H9 (cell line): ENCODE data around the gene ZFP64. TPM values are rescaled to one million over a fixed set of nuclear protein-coding genes. Genes with fewer than 3 reads are reported as not detected.
A peak's percentile ranks its signal among the peaks of the same experiment; 100 is the strongest.

Experiments used
- DNase-seq: peaks from one replicate; pipeline ENCODE4 v3.0.0-alpha.2; 2017
- H2AFZ ChIP-seq: one replicate; pipeline ENCODE4 v1.6.1; 2013; ENCODE audit warnings: mild to moderate bottlenecking, low read length, control low read depth, moderate library complexity
- H2AK5ac ChIP-seq: 2 replicates; pipeline ENCODE4 v1.6.1; 2013; ENCODE audit warnings: low read length, control low read depth, mixed read lengths; ENCODE audit not compliant: insufficient read length
- H2BK120ac ChIP-seq: one replicate; pipeline ENCODE4 v1.6.1; 2013; ENCODE audit warnings: low read depth, mild to moderate bottlenecking, low read length, control low read depth, inconsistent platforms; ENCODE audit not compliant: poor library complexity, severe bottlenecking
- H2BK12ac ChIP-seq: 2 replicates; pipeline ENCODE4 v1.6.1; 2013; ENCODE audit warnings: low read length, control low read depth, mixed read lengths, low read depth; ENCODE audit not compliant: insufficient read length
- H2BK15ac ChIP-seq: 2 replicates; pipeline ENCODE4 v1.6.1; 2013; ENCODE audit warnings: low read depth, low read length, control low read depth
- H2BK20ac ChIP-seq: one replicate; pipeline ENCODE4 v1.6.1; 2013; ENCODE audit warnings: low read depth, mild to moderate bottlenecking, low read length, control low read depth, inconsistent platforms; ENCODE audit not compliant: poor library complexity, severe bottlenecking
- H2BK5ac ChIP-seq: 2 replicates; pipeline ENCODE4 v1.6.1; 2013; ENCODE audit warnings: low read length, control low read depth, mixed read lengths; ENCODE audit not compliant: insufficient read length
- H3K14ac ChIP-seq: 2 replicates; pipeline ENCODE4 v1.6.1; 2013; ENCODE audit warnings: low read length, control low read depth; ENCODE audit not compliant: insufficient read depth
- H3K18ac ChIP-seq: 2 replicates; pipeline ENCODE4 v1.6.1; 2013; ENCODE audit warnings: low read depth, mild to moderate bottlenecking, mixed read lengths, low read length, control low read depth; ENCODE audit not compliant: insufficient read length
- H3K23ac ChIP-seq: 2 replicates; pipeline ENCODE4 v1.6.1; 2013; ENCODE audit warnings: low read length, control low read depth, mixed read lengths, low read depth; ENCODE audit not compliant: insufficient read length
- H3K23me2 ChIP-seq: 2 replicates; pipeline ENCODE4 v1.6.1; 2013; ENCODE audit warnings: low read depth, mild to moderate bottlenecking, mixed read lengths, low read length, control low read depth; ENCODE audit not compliant: insufficient read length, poor library complexity, severe bottlenecking
- H3K27ac ChIP-seq: 2 replicates; pipeline ENCODE4 v1.5.1; 2013; ENCODE audit warnings: low read length, control low read depth, mixed read lengths, low read depth; ENCODE audit not compliant: insufficient read length
- H3K27me3 ChIP-seq: 2 replicates; pipeline ENCODE4 v1.6.1; 2013; ENCODE audit warnings: low read length, control low read depth, inconsistent platforms; ENCODE audit not compliant: insufficient read depth
- H3K4ac ChIP-seq: 2 replicates; pipeline ENCODE4 v1.6.1; 2013; ENCODE audit warnings: low read depth, mild to moderate bottlenecking, control low read depth, inconsistent platforms, low read length, moderate library complexity
- H3K4me1 ChIP-seq: 2 replicates; pipeline ENCODE4 v1.6.1; 2013; ENCODE audit warnings: low read length, control low read depth, inconsistent platforms; ENCODE audit not compliant: insufficient read depth
- H3K4me2 ChIP-seq: 2 replicates; pipeline ENCODE4 v1.6.1; 2013; ENCODE audit warnings: low read length, control low read depth, mixed read lengths; ENCODE audit not compliant: insufficient read length, insufficient read depth
- H3K56ac ChIP-seq: 2 replicates; pipeline ENCODE4 v1.6.1; 2013; ENCODE audit warnings: low read depth, mild to moderate bottlenecking, mixed read lengths, low read length, control low read depth; ENCODE audit not compliant: insufficient read length
- H3K79me1 ChIP-seq: 2 replicates; pipeline ENCODE4 v1.6.1; 2013; ENCODE audit warnings: low read depth, mild to moderate bottlenecking, moderate library complexity, low read length, control low read depth, inconsistent platforms; ENCODE audit not compliant: insufficient read depth, poor library complexity, severe bottlenecking
- H3K79me2 ChIP-seq: 2 replicates; pipeline ENCODE4 v1.6.1; 2013; ENCODE audit warnings: low read length, control low read depth, inconsistent platforms; ENCODE audit not compliant: insufficient read depth
- H3K9ac ChIP-seq: 2 replicates; pipeline ENCODE4 v1.6.1; 2013; ENCODE audit warnings: low read length, control low read depth, mixed read lengths; ENCODE audit not compliant: insufficient read length; ENCODE audit errors: extremely low read depth
- H3K9me3 ChIP-seq: one replicate; pipeline ENCODE4 v1.6.1; 2013; ENCODE audit warnings: low read depth, low read length, inconsistent platforms; ENCODE audit not compliant: control insufficient read depth
- H3T11ph ChIP-seq: one replicate; pipeline ENCODE4 v1.6.1; 2013; ENCODE audit warnings: mild to moderate bottlenecking, low read length, control low read depth, inconsistent platforms
- H4K20me1 ChIP-seq: one replicate; pipeline ENCODE4 v1.6.1; 2013; ENCODE audit not compliant: control insufficient read depth, insufficient read length, insufficient read depth
- H4K5ac ChIP-seq: 2 replicates; pipeline ENCODE4 v1.6.1; 2013; ENCODE audit warnings: low read depth, mild to moderate bottlenecking, mixed read lengths, low read length, control low read depth; ENCODE audit not compliant: insufficient read length
- H4K8ac ChIP-seq: replicated peaks from 2 replicates; pipeline ENCODE4 v1.6.1; 2013; ENCODE audit warnings: low read length, control low read depth, mixed read lengths, low read depth; ENCODE audit not compliant: insufficient read length
- H4K91ac ChIP-seq: 2 replicates; pipeline ENCODE4 v1.6.1; 2013; ENCODE audit warnings: low read depth, mild to moderate bottlenecking, moderate library complexity, mixed read lengths, low read length, control low read depth; ENCODE audit not compliant: insufficient read length
- H3K27ac Mint-ChIP-seq, 3 experiments: 2 replicates in 2 of 3; 3 replicates in 1 of 3; pipeline ENCODE4 v1.8.0; 2020 to 2021; ENCODE audit warnings: mixed read lengths in 3 of 3, mild to moderate bottlenecking in 1 of 3, moderate library complexity in 1 of 3
- H3K27me3 Mint-ChIP-seq: 2 replicates; pipeline ENCODE4 v1.8.0; 2021; ENCODE audit warnings: low read depth, mild to moderate bottlenecking, moderate library complexity, mixed read lengths
- H3K36me3 Mint-ChIP-seq, 3 experiments: 2 replicates in 2 of 3; 3 replicates in 1 of 3; pipeline ENCODE4 v1.8.0; 2020 to 2021; ENCODE audit warnings: low read depth in 3 of 3, mixed read lengths in 3 of 3; ENCODE audit not compliant: insufficient read depth in 1 of 3
- H3K4me1 Mint-ChIP-seq, 2 experiments: 2 replicates each; pipeline ENCODE4 v1.8.0; 2020; ENCODE audit warnings: mixed read lengths in 2 of 2
- H3K4me3 Mint-ChIP-seq, 2 experiments: 2 replicates in 1 of 2; 3 replicates in 1 of 2; pipeline ENCODE4 v1.8.0; 2020 to 2021; ENCODE audit warnings: mild to moderate bottlenecking in 2 of 2, mixed read lengths in 2 of 2, moderate library complexity in 1 of 2
- H3K9me3 Mint-ChIP-seq, 2 experiments: 2 replicates in 1 of 2; 3 replicates in 1 of 2; pipeline ENCODE4 v1.8.0; 2020; ENCODE audit warnings: mild to moderate bottlenecking in 2 of 2, mixed read lengths in 2 of 2, moderate library complexity in 1 of 2
- WGBS: extraction: QIAGEN DNeasy Blood & Tissue Kit; methylation state at CpG from one replicate; pipeline ENCODE4 v1.1.7; 2013; ENCODE audit warnings: missing lambda C conversion rate, low lambda C conversion rate, mixed read lengths; ENCODE audit not compliant: insufficient read length; ENCODE audit errors: extremely low coverage; 5-methylcytosine and 5-hydroxymethylcytosine counted together
- total RNA-seq: library from RNA; stranded (reverse); gene quantifications from 2 replicates; pipeline ENCODE4 v1.2.1, GENCODE V29; 2021
- TF ChIP-seq, protein P1 (sequence below): fragments of 200-600 bp; sonication (generic); conservative IDR thresholded peaks from 3 replicates; pipeline ENCODE4 v1.8.0; 2021; ENCODE audit warnings: antibody characterized with exemption, mild to moderate bottlenecking

The ZFP64 gene
- total RNA-seq, 1 experiment from 2014 or later: 29.2 TPM

DNA sequence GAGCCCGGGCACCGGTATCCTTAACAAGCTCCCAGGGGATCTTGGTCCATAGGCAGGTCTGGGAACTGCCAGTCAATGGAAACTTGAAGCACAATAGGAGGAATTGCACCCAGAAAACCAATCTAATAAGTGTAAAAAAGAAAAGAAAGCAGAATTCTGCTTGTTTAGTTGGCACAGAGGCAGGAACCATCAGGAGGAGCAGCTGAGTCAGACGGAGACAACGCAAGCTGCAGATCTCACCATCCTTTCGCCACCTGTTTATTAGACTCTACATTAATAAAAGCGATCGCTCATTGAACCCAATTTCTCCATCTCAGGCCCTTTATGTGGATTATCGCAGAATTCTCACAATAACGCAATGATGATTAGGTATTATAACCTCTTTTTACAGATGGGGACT lies 9.8 kb downstream of the ZFP64 start:
- no peaks in the 10 kb centered on the region for H3K27me3 ChIP-seq
- H4K91ac ChIP-seq: no peak overlapping the region
- H3K14ac ChIP-seq: no peak overlapping the region
- H3K79me2 ChIP-seq: no peaks in the 10 kb centered on the region
- H4K8ac ChIP-seq: no peak overlapping the region
- no peak overlapping the region for H3K4me2 ChIP-seq
- H3K79me1 ChIP-seq: peaks cover under 1% of the 10 kb centered on the region
- no peak overlapping the region for H3K27ac ChIP-seq
- no peak overlapping the region for H2BK12ac ChIP-seq
- no peak overlapping the region for H2AFZ ChIP-seq
- TF ChIP-seq, protein P1, sequence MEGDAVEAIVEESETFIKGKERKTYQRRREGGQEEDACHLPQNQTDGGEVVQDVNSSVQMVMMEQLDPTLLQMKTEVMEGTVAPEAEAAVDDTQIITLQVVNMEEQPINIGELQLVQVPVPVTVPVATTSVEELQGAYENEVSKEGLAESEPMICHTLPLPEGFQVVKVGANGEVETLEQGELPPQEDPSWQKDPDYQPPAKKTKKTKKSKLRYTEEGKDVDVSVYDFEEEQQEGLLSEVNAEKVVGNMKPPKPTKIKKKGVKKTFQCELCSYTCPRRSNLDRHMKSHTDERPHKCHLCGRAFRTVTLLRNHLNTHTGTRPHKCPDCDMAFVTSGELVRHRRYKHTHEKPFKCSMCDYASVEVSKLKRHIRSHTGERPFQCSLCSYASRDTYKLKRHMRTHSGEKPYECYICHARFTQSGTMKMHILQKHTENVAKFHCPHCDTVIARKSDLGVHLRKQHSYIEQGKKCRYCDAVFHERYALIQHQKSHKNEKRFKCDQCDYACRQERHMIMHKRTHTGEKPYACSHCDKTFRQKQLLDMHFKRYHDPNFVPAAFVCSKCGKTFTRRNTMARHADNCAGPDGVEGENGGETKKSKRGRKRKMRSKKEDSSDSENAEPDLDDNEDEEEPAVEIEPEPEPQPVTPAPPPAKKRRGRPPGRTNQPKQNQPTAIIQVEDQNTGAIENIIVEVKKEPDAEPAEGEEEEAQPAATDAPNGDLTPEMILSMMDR: no peak
- WGBS: no CpG with 5 or more reads among the region's 9 CpGs
- no peak overlapping the region for H3K23ac ChIP-seq
- H3K23me2 ChIP-seq: no peaks in the 10 kb centered on the region
- H3K9ac ChIP-seq: no peak overlapping the region
- Mint-ChIP-seq H3K27me3 (no peaks in the 10 kb centered on the region), H3K36me3 (peaks cover 7 to 47% (median 39%) of the 10 kb centered on the region in 3 experiments; a peak in 6 of 7 replicates), H3K9me3 (no peaks in the 10 kb centered on the region), H3K27ac (peak overlapping the region in 1 of 3 experiments; percentile 70; a peak in 2 of 7 replicates), H3K4me1 (peaks cover 1 to 7% of the 10 kb centered on the region in 2 experiments), H3K4me3 (no peak overlapping the region)
- no peaks in the 10 kb centered on the region for H3K4me1 ChIP-seq
- no peak overlapping the region for H2BK15ac ChIP-seq
- no peak overlapping the region for H3T11ph ChIP-seq
- H2AK5ac ChIP-seq: no peak overlapping the region
- no peak for DNase-seq
- no peak overlapping the region for H3K4ac ChIP-seq
- H3K56ac ChIP-seq: no peak overlapping the region
- H4K5ac ChIP-seq: no peak overlapping the region
- no peaks in the 10 kb centered on the region for H4K20me1 ChIP-seq
- H2BK20ac ChIP-seq: no peak overlapping the region
- H2BK5ac ChIP-seq: no peak overlapping the region
- no peak overlapping the region for H2BK120ac ChIP-seq
- H3K18ac ChIP-seq: no peak overlapping the region
- no peaks in the 10 kb centered on the region for H3K9me3 ChIP-seq
